DMS 273 (cell line): Measurements from ENCODE around the gene RBBP8NL.

Source experiments
- DNase-seq: peaks from one replicate; lab custom pipeline; 2025; ENCODE audit not compliant: unreplicated experiment; lab: John Stamatoyannopoulos, UW

RBBP8NL gene

DNA sequence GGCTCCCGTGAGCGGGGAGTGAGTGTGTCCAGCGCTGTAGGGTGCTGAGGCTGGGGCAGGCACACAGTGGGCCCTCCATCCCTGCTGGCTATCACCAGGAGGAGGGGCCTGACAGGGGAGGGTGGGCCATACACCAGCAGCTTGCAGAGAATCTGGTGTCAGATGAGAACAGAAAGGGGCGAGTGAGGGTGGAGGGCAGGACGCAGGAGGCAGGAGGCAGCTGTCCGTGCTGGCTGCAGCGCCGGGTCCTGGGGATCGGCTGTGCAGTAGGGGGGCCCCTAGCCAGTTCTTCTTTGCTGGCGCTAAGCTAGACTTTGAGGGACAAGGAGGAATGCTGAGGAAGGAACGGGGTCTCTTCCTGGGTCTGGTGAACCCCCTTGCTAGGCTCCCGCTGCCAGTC is 18.7 kb downstream of the RBBP8NL start:
- no peak for DNase-seq

DNA sequence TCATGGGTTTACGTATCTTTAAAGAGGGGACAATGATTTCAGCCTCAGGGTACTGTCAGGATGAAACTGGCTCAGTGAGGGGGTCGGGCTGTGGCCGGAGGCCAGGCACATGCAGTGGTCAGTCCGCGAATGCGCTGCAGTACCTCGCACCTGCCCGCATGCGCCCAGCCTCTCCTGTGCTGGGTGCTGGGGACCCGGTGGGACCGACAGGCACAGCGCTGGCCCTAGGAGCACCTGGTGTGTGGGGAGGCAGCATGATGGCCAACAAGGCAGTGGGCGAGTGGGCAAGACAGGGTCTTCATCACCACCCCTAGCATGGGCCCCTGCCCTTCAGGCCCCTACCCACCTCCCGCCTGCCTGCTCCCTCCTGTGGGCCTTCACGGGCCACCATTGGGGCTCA is 19.3 kb downstream of the RBBP8NL start:
- DNase-seq, result no peak

DNA sequence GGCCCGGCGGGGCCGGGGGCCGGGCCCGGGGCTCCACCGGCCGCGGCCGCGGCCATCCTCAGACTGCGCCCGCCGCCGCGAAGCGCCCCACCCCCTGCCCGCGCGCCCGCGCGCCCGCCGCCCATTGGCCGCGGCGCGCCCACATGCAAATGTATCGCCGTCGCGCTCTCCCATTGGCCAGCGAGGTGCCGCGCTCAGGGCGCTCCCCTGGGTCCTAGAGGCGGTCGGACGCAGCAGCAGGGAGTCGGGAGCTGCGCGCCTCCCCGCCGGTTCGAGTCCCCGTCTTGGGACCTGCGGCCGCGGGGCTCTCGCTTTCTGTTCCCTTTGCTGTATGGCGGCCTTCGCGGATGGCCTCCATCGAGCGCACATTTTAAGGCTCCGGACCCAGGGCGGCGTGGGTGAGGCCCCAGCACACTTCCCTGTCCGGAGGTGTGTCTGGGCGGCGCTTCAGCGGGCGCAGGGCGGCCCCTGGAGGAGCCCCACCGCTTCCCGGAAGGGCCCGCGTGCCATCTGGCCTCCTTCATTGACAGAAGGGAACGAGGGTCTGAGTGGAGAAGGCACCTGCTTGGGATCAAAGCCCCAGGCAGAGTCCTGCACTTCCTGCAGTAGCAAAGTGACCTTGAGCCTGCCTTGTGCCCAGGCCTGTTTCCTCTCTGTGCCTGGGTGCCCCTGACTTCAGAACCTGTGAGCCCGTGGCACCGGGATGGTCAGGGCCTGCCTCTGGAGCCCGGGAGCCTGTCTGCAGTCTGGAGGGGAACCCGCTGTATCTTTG is 19.9 kb downstream of the RBBP8NL start, which contains the start of gene CABLES2:
CABLES2 (minus strand) TSS at position 65 of the 772 bp plus-strand sequence; CDS start at position 56, 9 bp downstream.
- DNase-seq, result peak; percentile 98

- DNase-seq, result no peak
These were observed 20.6 kb downstream of the RBBP8NL start for GRCh38 chr20:62406635-62407176.

- DNase-seq, result no peak
These were observed 21.3 kb downstream of the RBBP8NL start for GRCh38 chr20:62405981-62406513.

GRCh38 chr20:62405108-62405980 is 22.0 kb downstream of the RBBP8NL start:
- peak; percentile 47 for DNase-seq

DNA sequence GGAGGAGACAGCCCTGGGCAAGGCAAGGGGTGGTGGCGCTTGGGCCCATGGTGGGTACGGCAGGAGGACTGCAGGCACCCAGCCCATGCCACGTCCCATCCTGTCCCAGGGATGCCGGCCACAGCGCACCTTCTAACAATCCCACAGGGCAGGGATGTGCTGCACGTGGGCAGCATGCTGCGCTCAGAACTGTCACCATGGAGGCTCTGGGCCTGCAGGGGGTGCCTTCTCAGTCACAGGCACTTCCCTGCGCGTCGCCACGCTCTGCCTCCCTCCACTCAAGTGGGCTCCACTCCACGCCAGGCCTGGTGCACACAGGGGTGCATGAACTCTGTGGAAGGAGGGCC is 22.6 kb downstream of the RBBP8NL start:
- DNase-seq, result no peak

DNA sequence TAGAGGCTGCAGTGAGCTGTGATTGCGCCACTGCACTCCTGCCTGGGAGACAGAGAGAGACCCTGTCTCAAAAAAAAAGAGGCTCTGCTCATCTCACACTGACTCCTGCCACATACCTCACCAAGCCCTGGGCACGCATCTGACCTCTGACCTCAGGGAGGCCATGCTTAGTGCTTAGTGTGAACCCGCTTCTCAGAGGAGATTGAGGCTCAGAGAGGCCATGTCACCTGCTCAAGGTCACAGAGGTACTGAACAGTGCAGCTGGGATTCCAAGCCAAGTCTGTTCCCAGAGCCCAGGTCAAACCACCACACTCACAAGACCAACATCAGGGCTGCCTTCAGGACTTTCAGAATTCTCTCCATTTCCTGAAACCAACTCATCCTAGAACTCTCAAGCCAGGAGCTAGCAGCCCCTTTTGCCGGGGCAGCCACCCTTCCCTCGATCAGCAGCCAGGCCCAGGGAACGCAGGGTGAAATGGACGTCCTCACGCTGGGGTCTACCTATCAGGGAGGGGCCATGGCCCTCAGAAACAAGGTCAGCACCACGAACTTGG is 23.1 kb downstream of the RBBP8NL start:
- DNase-seq, result no peak

DNA sequence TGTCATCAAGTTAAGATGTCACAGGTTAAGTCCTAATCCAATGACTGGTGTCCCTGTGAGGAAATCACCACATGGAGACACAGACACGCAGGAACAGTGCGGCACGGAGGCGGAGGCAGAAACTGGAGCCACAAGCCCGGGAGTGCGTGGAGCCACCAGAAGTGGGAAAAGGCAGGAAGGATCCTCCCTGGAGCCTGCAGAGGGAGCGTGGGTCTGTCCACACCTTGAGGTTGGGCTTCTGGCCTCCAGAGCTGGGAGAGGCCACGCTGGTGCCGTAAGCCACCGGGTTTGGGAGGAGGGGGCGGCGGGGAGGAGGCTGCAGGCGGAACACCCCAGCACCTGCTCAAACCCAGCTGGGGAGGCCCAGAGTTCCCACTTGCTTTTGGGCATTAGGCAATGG is 24.0 kb downstream of the RBBP8NL start:
- DNase-seq, result no peak

GRCh38 chr20:62402456-62403150 is 24.7 kb downstream of the RBBP8NL start:
- DNase-seq, result peak; percentile 77

GRCh38 chr20:62401331-62401779 is 26.0 kb downstream of the RBBP8NL start:
- no peak for DNase-seq

GRCh38 chr20:62400541-62400940 is 26.8 kb downstream of the RBBP8NL start:
- DNase-seq, result no peak

GRCh38 chr20:62400021-62400420 is 27.3 kb downstream of the RBBP8NL start:
- DNase-seq, result peak; percentile 62

- DNase-seq, result no peak
These were observed 29.1 kb downstream of the RBBP8NL start for GRCh38 chr20:62398120-62398821.

- no peak for DNase-seq
These were observed 30.7 kb downstream of the RBBP8NL start for GRCh38 chr20:62396367-62397239.

DNA sequence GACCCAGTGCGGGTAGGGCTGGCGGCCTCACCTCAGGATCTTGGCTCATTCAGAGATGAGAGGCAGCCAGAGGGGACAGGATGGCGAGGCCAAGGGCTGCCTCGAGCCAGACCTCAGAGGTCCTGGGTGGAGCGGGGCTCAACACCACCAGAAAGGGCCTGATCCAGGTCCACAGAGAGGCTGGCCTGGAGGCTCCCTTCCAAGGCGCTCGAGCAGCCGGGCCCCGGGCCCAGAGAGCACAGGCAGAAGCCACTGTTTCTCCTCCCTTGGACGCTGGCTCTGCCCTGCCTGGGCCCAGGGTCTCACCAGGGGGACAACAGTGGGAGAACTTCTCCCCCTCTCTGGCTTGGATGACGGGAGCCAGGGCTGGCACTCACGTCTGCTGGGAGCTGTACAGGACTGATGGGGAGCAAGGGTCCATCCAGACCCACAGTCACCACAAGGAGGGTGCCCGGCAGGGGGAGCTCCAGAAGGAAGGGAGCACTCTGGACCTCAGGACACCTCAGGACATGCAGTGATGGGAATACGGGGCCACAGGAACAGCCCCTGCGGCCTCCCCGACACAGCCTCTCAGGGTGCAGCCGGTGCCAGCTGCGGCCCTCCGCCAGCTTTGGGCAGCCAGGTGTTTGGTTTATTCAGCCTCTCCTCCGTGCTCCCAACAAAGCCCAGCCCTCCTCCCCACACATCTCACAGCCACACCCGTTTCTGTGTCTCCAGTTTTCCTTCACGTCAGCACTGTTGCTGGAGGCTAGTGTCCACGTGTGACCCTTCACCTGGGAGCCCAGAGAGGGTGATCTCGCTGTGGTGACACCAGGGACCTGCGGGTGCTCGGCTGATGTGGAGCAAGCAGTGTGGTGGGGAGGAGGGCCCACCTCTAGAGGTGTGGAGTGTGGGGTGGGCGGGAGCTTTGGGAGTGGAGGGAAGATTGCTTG is 31.8 kb downstream of the RBBP8NL start:
- DNase-seq, result no peak

GRCh38 chr20:62394248-62395245 is 32.8 kb downstream of the RBBP8NL start:
- DNase-seq, result no peak
